ENCODE measurements around the gene PSMD8. TPM values are rescaled to one million over a fixed set of nuclear protein-coding genes. Genes with fewer than 3 reads are reported as not detected.
A peak's percentile ranks its signal among the peaks of the same experiment; 100 is the strongest.
"Not testable (repeated sequence)": the region's sequence is repeated elsewhere in the genome, so short reads cannot be mapped to it uniquely, and the experiment has no call there.

Gene PSMD8
- total RNA-seq, 1 experiment from 2014 or later = 289 TPM

GRCh38 chr19:38333245-38333644 is 41.1 kb upstream of the PSMD8 start:
- Mint-ChIP-seq H3K9me3 (ENCODE audit: unreplicated experiment) (no peaks in the 10 kb centered on the region), H3K27ac (ENCODE audit: low read depth, unreplicated experiment) (no peak overlapping the region), H3K4me3 (ENCODE audit: unreplicated experiment) (no peak overlapping the region), H3K4me1 (ENCODE audit: insufficient read depth, unreplicated experiment) (peaks cover 8% of the 10 kb centered on the region), H3K27me3 (ENCODE audit: insufficient read depth, unreplicated experiment) (no peaks in the 10 kb centered on the region), H3K36me3 (ENCODE audit: insufficient read depth, unreplicated experiment) (peaks cover 7% of the 10 kb centered on the region)
- CTCF ChIA-PET = interaction anchor here (0.6 to 6.7 kb wide), 7 partner anchors 29 to 431 kb away, joined by 3 to 102 read pairs (median 4); partner anchors contain the start of gene C19orf33
- no TSS peak for BruUV-seq (replicated peaks)
- TF ChIP-seq CTCF (IDR thresholded peaks at IDR 0.05; ENCODE audit: unreplicated experiment) = no peak
- intact Hi-C loops (cut with micrococcal nuclease) = no loop called here
- no peak for DNase-seq (ENCODE audit: unreplicated experiment)
- POLR2A ChIA-PET = no interaction called here

- intact Hi-C loops (cut with micrococcal nuclease) = loop anchor here (1.0 to 2.0 kb wide), 7 partner anchors 31 to 434 kb away; partner anchors contain the start of genes C19orf33, GGN, PSMD8 and SPRED3
- no peaks in the 10 kb centered on the region for H3K27me3 Mint-ChIP-seq (ENCODE audit: insufficient read depth, unreplicated experiment)
- peak; percentile 98 for DNase-seq (ENCODE audit: unreplicated experiment)
- H3K4me3 Mint-ChIP-seq (ENCODE audit: unreplicated experiment) = peak overlapping the region; percentile 97
- peaks cover 14% of the 10 kb centered on the region for H3K4me1 Mint-ChIP-seq (ENCODE audit: insufficient read depth, unreplicated experiment)
- ChIA-PET CTCF (interaction anchor here (0.6 to 6.7 kb wide), 19 partner anchors 17 to 968 kb away, joined by 3 to 102 read pairs (median 4); partner anchors contain the start of genes KCNK6 and PSMD8), POLR2A (interaction anchor here (0.6 to 2.5 kb wide), 13 partner anchors 15 to 1007 kb away, joined by 3 to 37 read pairs (median 5); partner anchors contain the start of genes C19orf33, KCNK6 and PSMD8)
- no peak for TF ChIP-seq CTCF (IDR thresholded peaks at IDR 0.05; ENCODE audit: unreplicated experiment)
- no peaks in the 10 kb centered on the region for H3K9me3 Mint-ChIP-seq (ENCODE audit: unreplicated experiment)
- BruUV-seq (replicated peaks) = no TSS peak
- H3K36me3 Mint-ChIP-seq (ENCODE audit: insufficient read depth, unreplicated experiment) = peaks cover 13% of the 10 kb centered on the region
- H3K27ac Mint-ChIP-seq (ENCODE audit: low read depth, unreplicated experiment) = peak overlapping the region; percentile 88
These were observed 38.3 kb upstream of the PSMD8 start for GRCh38 chr19:38335949-38336637.

- intact Hi-C loops (cut with micrococcal nuclease) = loop anchor here (1.0 to 2.0 kb wide), 2 partner anchors 38 to 52 kb away; partner anchors contain the start of genes GGN, PSMD8 and SPRED3
- TF ChIP-seq CTCF (IDR thresholded peaks at IDR 0.05; ENCODE audit: unreplicated experiment) = no peak
- DNase-seq (ENCODE audit: unreplicated experiment) = peak; percentile 96
- Mint-ChIP-seq H3K9me3 (ENCODE audit: unreplicated experiment) (no peaks in the 10 kb centered on the region), H3K4me3 (ENCODE audit: unreplicated experiment) (peak overlapping the region; percentile 97), H3K27ac (ENCODE audit: low read depth, unreplicated experiment) (peak overlapping the region; percentile 88), H3K4me1 (ENCODE audit: insufficient read depth, unreplicated experiment) (peaks cover 14% of the 10 kb centered on the region), H3K27me3 (ENCODE audit: insufficient read depth, unreplicated experiment) (no peaks in the 10 kb centered on the region), H3K36me3 (ENCODE audit: insufficient read depth, unreplicated experiment) (peaks cover 13% of the 10 kb centered on the region)
- no TSS peak for BruUV-seq (replicated peaks)
- POLR2A ChIA-PET = interaction anchor here (0.6 to 2.5 kb wide), 10 partner anchors 22 to 1006 kb away, joined by 3 to 37 read pairs (median 4); partner anchors contain the start of genes PSMD8 and SPINT2
- CTCF ChIA-PET = interaction anchor here (1.0 to 6.7 kb wide), 7 partner anchors 18 to 437 kb away, joined by 5 to 102 read pairs (median 7); partner anchors contain the start of gene KCNK6
These were observed 37.6 kb upstream of the PSMD8 start for GRCh38 chr19:38336638-38337359.

DNA sequence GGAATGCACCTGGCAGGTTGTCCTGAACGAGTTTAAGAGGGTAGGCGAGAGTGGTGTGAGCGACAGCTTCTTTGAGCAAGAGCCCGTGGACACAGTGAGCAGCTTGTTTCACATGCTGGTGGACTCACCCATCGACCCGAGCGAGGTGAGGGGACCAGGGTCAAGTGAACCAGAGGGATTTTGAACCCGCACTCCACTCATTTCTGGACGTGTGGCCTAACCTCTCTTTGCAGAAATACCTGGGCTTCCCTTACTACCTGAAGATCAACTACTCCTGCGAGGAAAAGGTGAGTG is 37.1 kb upstream of the PSMD8 start:
- Mint-ChIP-seq H3K27me3 (ENCODE audit: insufficient read depth, unreplicated experiment) (no peaks in the 10 kb centered on the region), H3K9me3 (ENCODE audit: unreplicated experiment) (no peaks in the 10 kb centered on the region), H3K27ac (ENCODE audit: low read depth, unreplicated experiment) (peak overlapping the region; percentile 88), H3K4me3 (ENCODE audit: unreplicated experiment) (peak overlapping the region; percentile 97), H3K4me1 (ENCODE audit: insufficient read depth, unreplicated experiment) (peaks cover 14% of the 10 kb centered on the region), H3K36me3 (ENCODE audit: insufficient read depth, unreplicated experiment) (peaks cover 13% of the 10 kb centered on the region)
- ChIA-PET POLR2A (interaction anchor here (0.8 to 2.5 kb wide), 3 partner anchors 38 to 73 kb away, joined by 3 to 37 read pairs (median 3); partner anchors contain the start of genes PSMD8 and SPINT2), CTCF (interaction anchor here (0.7 to 1.2 kb wide), 2 partner anchors 25 to 551 kb away, joined by 3 read pairs; no protein-coding TSS in a partner anchor)
- DNase-seq (ENCODE audit: unreplicated experiment) = peak; percentile 20
- intact Hi-C loops (cut with micrococcal nuclease) = loop anchor here (2.0 kb wide), 1 partner anchor 51 kb away; the partner anchor contains the start of genes GGN and SPRED3
- BruUV-seq (replicated peaks) = no TSS peak
- TF ChIP-seq CTCF (IDR thresholded peaks at IDR 0.05; ENCODE audit: unreplicated experiment) = no peak

DNA sequence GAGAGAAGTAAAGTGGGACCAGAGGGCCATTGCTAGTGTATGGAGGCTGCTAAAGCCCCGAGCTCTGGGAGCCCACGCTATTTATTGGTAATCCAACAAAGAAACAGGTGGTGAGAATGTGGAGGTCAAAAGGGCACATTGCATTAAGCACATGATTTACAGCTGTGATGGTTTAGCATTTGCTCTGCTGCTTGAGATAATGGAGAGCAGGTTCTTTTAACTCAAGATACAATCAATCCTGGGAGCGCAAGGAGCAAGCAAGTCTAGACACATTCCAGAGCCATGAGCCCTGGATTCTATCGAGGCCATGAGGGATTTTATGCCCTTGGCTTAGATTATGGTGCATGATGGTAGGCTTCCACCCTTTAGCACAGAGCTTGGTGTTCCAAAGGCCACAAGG is 35.4 kb upstream of the PSMD8 start:
- H3K4me3 Mint-ChIP-seq (ENCODE audit: unreplicated experiment); H3K27ac Mint-ChIP-seq (ENCODE audit: low read depth, unreplicated experiment); H3K9me3 Mint-ChIP-seq (ENCODE audit: unreplicated experiment); DNase-seq (ENCODE audit: unreplicated experiment); H3K27me3 Mint-ChIP-seq (ENCODE audit: insufficient read depth, unreplicated experiment); BruUV-seq (replicated peaks); intact Hi-C loops (cut with micrococcal nuclease): not testable (repeated sequence)
- H3K36me3 Mint-ChIP-seq (ENCODE audit: insufficient read depth, unreplicated experiment) = peaks cover 13% of the 10 kb centered on the region
- ChIA-PET POLR2A (interaction anchor here (0.7 to 0.9 kb wide), 2 partner anchors 24 to 437 kb away, joined by 3 read pairs; no protein-coding TSS in a partner anchor), CTCF (interaction anchor here (0.5 to 1.1 kb wide), 2 partner anchors 412 to 591 kb away, joined by 3 read pairs; partner anchors contain the start of genes MRPS12 and SARS2)
- peaks cover 14% of the 10 kb centered on the region for H3K4me1 Mint-ChIP-seq (ENCODE audit: insufficient read depth, unreplicated experiment)

Data from MCF 10A (cell line).